HL-60 (cell line): ENCODE data around the gene LRFN2.

Experiments used
- DNase-seq, 2 experiments: peaks; one replicate each; pipeline ENCODE4 v3.0.0-alpha.2; 2010 to 2020; ENCODE audit warnings: low read depth in 1 of 2, low spot score in 1 of 2
- H3K27ac ChIP-seq: fragments of 250-450 bp; sonication (Bioruptor Pico); replicated peaks from 2 replicates; pipeline ENCODE4 v1.5.1; 2020; ENCODE audit warnings: mild to moderate bottlenecking, moderate library complexity
- H3K27me3 ChIP-seq: fragments of 250-450 bp; sonication (Bioruptor Pico); 2 replicates; pipeline ENCODE4 v1.5.1; 2021; ENCODE audit warnings: mild to moderate bottlenecking, moderate library complexity; ENCODE audit not compliant: insufficient read depth, poor library complexity, severe bottlenecking
- H3K4me3 ChIP-seq: replicated peaks from 2 replicates; pipeline ENCODE4 v1.5.1; 2011; ENCODE audit warnings: mild to moderate bottlenecking, control low read depth, low read length; ENCODE audit not compliant: insufficient read depth
- GABPA ChIP-seq: IDR thresholded peaks from 2 replicates; pipeline ENCODE4 v1.6.1; 2012; ENCODE audit warnings: low read depth
- POLR2AphosphoS5 ChIP-seq: IDR thresholded peaks from 2 replicates; pipeline ENCODE4 v1.6.1; 2012; ENCODE audit warnings: low read depth
- SPI1 ChIP-seq: IDR thresholded peaks from 2 replicates; pipeline ENCODE4 v1.6.1; 2012; ENCODE audit warnings: low read depth, mild to moderate bottlenecking, borderline replicate concordance
- TF ChIP-seq, protein P1 (sequence below): IDR thresholded peaks from one replicate; pipeline ENCODE4 v1.5.1; 2011; ENCODE audit warnings: low read length, control low read depth, inconsistent platforms; ENCODE audit not compliant: insufficient read depth
- TF ChIP-seq, protein P2 (sequence below): IDR thresholded peaks from 2 replicates; pipeline ENCODE4 v1.6.1; 2012; ENCODE audit warnings: low read depth; ENCODE audit not compliant: insufficient replicate concordance

Gene LRFN2

DNA sequence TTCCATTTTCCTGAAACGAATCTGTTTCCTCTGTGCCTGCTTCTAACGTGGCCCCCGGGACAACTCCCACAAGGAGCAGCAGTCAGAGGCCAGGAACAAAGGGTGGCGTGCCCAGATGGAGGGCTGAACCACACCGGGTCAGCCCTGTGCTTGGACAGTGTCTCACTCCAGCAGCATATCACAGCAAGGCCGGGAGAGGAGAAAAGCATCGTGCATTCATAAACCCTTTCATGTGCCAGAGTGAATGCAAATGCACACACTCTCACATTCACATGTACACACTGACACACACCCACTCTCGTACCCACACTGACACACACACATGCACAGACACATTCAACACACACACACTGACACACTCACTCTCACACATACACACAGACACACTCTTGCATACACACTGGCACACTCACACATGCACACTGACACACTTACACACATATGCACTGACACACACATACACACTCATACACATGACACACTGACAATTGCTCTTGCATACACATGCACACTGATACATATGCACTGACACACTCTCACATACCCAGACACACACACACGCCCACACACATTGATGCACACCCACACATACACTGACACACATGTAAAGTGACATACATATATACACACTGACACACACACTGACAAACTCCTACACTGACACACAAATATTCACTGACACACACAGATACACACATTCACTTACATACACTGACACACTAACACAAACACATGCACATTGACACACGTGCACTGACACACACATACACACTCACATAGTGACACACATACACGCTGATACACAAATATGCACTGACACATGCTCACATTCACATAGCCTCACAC lies 237.0 kb downstream of the LRFN2 start:
- Histone ChIP-seq H3K27me3 (no peaks in the 10 kb centered on the region), H3K4me3 (no peak overlapping the region), H3K27ac (no peak overlapping the region)
- TF ChIP-seq, protein P1, sequence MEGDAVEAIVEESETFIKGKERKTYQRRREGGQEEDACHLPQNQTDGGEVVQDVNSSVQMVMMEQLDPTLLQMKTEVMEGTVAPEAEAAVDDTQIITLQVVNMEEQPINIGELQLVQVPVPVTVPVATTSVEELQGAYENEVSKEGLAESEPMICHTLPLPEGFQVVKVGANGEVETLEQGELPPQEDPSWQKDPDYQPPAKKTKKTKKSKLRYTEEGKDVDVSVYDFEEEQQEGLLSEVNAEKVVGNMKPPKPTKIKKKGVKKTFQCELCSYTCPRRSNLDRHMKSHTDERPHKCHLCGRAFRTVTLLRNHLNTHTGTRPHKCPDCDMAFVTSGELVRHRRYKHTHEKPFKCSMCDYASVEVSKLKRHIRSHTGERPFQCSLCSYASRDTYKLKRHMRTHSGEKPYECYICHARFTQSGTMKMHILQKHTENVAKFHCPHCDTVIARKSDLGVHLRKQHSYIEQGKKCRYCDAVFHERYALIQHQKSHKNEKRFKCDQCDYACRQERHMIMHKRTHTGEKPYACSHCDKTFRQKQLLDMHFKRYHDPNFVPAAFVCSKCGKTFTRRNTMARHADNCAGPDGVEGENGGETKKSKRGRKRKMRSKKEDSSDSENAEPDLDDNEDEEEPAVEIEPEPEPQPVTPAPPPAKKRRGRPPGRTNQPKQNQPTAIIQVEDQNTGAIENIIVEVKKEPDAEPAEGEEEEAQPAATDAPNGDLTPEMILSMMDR = no peak
- no peak for TF ChIP-seq POLR2AphosphoS5
- DNase-seq = no peak

DNA sequence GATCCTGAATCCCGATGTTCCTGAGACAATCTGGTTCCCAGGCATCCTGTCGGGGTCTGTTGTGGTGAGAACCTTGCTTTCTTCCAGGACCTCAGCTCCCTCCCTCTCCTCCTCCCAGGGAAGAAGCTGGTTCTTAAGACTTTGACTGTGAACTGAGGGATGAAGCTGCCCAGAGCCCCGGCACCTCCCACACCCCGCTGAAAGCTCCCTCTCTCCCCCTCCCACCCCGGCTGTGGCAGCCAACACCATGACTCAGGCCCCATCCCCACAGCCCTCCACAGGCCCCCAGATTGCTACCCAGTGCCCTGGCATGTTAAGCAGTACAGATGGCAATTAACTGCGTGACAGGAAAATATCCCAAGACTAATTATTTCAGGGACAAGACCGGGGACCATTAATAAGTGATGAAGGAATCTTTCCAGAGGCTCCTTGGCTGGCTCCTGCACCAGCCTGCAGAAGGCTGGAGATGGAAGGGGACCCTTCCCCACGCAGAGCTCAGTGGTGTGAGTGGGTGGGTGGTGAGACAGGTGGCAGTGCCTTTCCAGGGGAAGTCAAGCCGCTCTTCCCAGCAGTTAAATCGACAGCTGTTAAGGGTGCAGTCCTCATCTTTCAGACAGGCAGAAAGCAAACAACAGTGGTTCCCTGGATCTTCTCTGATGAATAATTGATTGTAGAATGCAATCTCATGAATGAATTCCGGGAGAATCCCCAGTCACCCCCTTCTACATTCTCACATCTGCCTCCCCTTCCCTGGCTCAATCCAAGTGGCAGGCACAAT lies 237.9 kb downstream of the LRFN2 start:
- no peak for TF ChIP-seq SPI1
- TF ChIP-seq GABPA = no peak
- TF ChIP-seq, protein P1 = no peak
- TF ChIP-seq POLR2AphosphoS5 = no peak
- TF ChIP-seq, protein P2, sequence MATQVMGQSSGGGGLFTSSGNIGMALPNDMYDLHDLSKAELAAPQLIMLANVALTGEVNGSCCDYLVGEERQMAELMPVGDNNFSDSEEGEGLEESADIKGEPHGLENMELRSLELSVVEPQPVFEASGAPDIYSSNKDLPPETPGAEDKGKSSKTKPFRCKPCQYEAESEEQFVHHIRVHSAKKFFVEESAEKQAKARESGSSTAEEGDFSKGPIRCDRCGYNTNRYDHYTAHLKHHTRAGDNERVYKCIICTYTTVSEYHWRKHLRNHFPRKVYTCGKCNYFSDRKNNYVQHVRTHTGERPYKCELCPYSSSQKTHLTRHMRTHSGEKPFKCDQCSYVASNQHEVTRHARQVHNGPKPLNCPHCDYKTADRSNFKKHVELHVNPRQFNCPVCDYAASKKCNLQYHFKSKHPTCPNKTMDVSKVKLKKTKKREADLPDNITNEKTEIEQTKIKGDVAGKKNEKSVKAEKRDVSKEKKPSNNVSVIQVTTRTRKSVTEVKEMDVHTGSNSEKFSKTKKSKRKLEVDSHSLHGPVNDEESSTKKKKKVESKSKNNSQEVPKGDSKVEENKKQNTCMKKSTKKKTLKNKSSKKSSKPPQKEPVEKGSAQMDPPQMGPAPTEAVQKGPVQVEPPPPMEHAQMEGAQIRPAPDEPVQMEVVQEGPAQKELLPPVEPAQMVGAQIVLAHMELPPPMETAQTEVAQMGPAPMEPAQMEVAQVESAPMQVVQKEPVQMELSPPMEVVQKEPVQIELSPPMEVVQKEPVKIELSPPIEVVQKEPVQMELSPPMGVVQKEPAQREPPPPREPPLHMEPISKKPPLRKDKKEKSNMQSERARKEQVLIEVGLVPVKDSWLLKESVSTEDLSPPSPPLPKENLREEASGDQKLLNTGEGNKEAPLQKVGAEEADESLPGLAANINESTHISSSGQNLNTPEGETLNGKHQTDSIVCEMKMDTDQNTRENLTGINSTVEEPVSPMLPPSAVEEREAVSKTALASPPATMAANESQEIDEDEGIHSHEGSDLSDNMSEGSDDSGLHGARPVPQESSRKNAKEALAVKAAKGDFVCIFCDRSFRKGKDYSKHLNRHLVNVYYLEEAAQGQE = no peak
- no peak overlapping the region for H3K27ac ChIP-seq
- no peak for DNase-seq
- no peaks in the 10 kb centered on the region for H3K27me3 ChIP-seq
- no peak overlapping the region for H3K4me3 ChIP-seq

DNA sequence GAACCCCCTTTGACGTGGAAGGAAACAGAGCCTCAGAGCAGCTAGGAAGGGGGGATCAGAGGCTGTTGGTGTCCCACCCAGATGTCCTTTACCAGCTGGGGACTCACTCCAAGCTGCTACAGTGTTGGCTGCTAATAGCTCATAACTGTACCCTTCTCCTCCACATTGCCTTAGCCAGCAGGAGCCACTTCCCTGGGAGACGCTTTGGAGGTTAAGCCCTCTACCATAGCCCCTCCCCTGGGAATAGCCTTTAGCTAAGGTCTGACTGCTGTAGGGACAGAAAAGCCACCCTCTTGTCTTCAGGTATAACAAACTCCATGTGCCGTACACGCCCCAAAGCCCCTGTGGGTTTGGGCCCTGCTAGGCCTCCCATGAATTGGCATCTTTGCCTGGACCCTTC lies 238.6 kb downstream of the LRFN2 start:
- Histone ChIP-seq H3K27ac (no peak overlapping the region), H3K27me3 (no peaks in the 10 kb centered on the region), H3K4me3 (no peak overlapping the region)
- TF ChIP-seq GABPA (no peak), POLR2AphosphoS5 (no peak), SPI1 (no peak)
- TF ChIP-seq, protein P2 = no peak
- TF ChIP-seq, protein P1 = no peak
- no peak for DNase-seq
